ENCODE results near the gene RPRD1A. TPM values are rescaled to one million over a fixed set of nuclear protein-coding genes. Genes with fewer than 3 reads are reported as not detected.

RPRD1A gene
- total and polyA plus RNA-seq, 9 of the 15 experiments (the other 6 are each of a cell fraction or from before 2014, with no cell fraction given): 30.2 to 142 (median 66.0) TPM

GRCh38 chr18:36074435-36074834, 7.1 kb upstream of the RPRD1A start:
- intact Hi-C loops (cut with micrococcal nuclease): no loop called here
- POLR2A ChIA-PET: interaction anchor here (0.7 to 1.0 kb wide), 3 partner anchors 9 to 34 kb away, joined by 3 to 4 read pairs (median 3); no protein-coding TSS in a partner anchor
- no TSS peak for BruUV-seq (replicated peaks)
- DNase-seq (ENCODE audit: extremely low read depth in 1 of 4, low spot score in 3 of 4) (no peak), FAIRE-seq (no peak), ATAC-seq (no peak)
- H3K79me2 ChIP-seq (ENCODE audit: control insufficient read depth, insufficient read depth, low read length): no peaks in the 10 kb centered on the region
- no peak overlapping the region for H2AFZ ChIP-seq (ENCODE audit: low read depth, low read length)
- no peak overlapping the region for H3K27ac ChIP-seq (ENCODE audit: extremely low read depth, low read depth, low read length)
- peaks cover 2 to 3% of the 10 kb centered on the region in 2 experiments; a peak in 1 of 5 replicates for H3K27me3 ChIP-seq (ENCODE audit: control insufficient read depth in 2 of 2, insufficient read depth in 2 of 2, low read length in 2 of 2)
- in situ Hi-C loops (cut with MboI): no loop called here
- WGBS (ENCODE audit: insufficient coverage, low coverage, missing lambda C conversion rate): 51% methylated on average over 4 of the region's 4 CpGs
- no peak overlapping the region for H3K4me2 ChIP-seq (ENCODE audit: insufficient read depth, low read length)
- H3K9ac ChIP-seq (ENCODE audit: insufficient read depth in 1 of 2, low read depth in 2 of 2, low read length in 2 of 2): no peak overlapping the region
- H3K4me3 ChIP-seq: no peak overlapping the region
- no peaks in the 10 kb centered on the region for H3K9me1 ChIP-seq (ENCODE audit: control insufficient read depth, insufficient read depth, low read length)
- peaks cover 0 to 10% of the 10 kb centered on the region in 2 experiments; a peak in 3 of 5 replicates for H3K4me1 ChIP-seq (replicated peaks in 1 of 2; ENCODE audit: control insufficient read depth in 2 of 2, insufficient read depth in 2 of 2, low read length in 2 of 2)
- no peaks in the 10 kb centered on the region for H4K20me1 ChIP-seq (replicated peaks; ENCODE audit: control insufficient read depth, insufficient read depth, low read length)
- no peaks in the 10 kb centered on the region for H3K36me3 ChIP-seq (ENCODE audit: control insufficient read depth, insufficient read depth, low read length)
- CTCF ChIA-PET (ENCODE audit: low intra/inter-chr PET ratio): no interaction called here
- no peaks in the 10 kb centered on the region for H3K9me3 ChIP-seq (replicated peaks; ENCODE audit: control insufficient read depth, insufficient read depth, low read depth, low read length)
- TF ChIP-seq SMC3 (conservative IDR thresholded peaks at IDR 0.05; ENCODE audit: insufficient read depth, low read depth, low read length) (no peak), ZBED1 (IDR thresholded peaks at IDR 0.05) (no peak), RAD21 (CRISPR knock-in tag; conservative IDR thresholded peaks at IDR 0.05 in 1 of 2, IDR thresholded peaks at IDR 0.05 in 1 of 2) (no peak), ZBTB49 (CRISPR knock-in tag; IDR thresholded peaks at IDR 0.05; ENCODE audit: borderline replicate concordance) (no peak), FIP1L1 (IDR thresholded peaks at IDR 0.05; ENCODE audit: low read depth, low read length, poor library complexity, severe bottlenecking) (no peak), FOSL1 (tag; conservative IDR thresholded peaks at IDR 0.05) (no peak), TRIM28 (IDR thresholded peaks at IDR 0.05) (no peak), CCNT2 (IDR thresholded peaks at IDR 0.05; ENCODE audit: borderline replicate concordance, extremely low read depth, insufficient read length, low read depth, low read length) (no peak), FOXK2 (conservative IDR thresholded peaks at IDR 0.05 in 1 of 2, IDR thresholded peaks at IDR 0.05 in 1 of 2; ENCODE audit: low read depth in 2 of 2) (no peak), MAFG (tag; conservative IDR thresholded peaks at IDR 0.05) (no peak)
- TF ChIP-seq, protein P1, sequence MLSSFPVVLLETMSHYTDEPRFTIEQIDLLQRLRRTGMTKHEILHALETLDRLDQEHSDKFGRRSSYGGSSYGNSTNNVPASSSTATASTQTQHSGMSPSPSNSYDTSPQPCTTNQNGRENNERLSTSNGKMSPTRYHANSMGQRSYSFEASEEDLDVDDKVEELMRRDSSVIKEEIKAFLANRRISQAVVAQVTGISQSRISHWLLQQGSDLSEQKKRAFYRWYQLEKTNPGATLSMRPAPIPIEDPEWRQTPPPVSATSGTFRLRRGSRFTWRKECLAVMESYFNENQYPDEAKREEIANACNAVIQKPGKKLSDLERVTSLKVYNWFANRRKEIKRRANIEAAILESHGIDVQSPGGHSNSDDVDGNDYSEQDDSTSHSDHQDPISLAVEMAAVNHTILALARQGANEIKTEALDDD (IDR thresholded peaks at IDR 0.05): no peak
